Ishikawa (cell line): ENCODE measurements around the gene OR9Q2.

Experiments used
- CREB1 ChIP-seq: IDR thresholded peaks from 2 replicates; pipeline ENCODE4 v1.6.1; 2012; ENCODE audit warnings: low read depth
- EP300 ChIP-seq: IDR thresholded peaks from 2 replicates; pipeline ENCODE4 v1.6.1; 2012; ENCODE audit warnings: borderline replicate concordance
- MAX ChIP-seq: IDR thresholded peaks from 2 replicates; pipeline ENCODE4 v1.6.1; 2012
- NFIC ChIP-seq: IDR thresholded peaks from 2 replicates; pipeline ENCODE4 v1.6.1; 2012
- RAD21 ChIP-seq: IDR thresholded peaks from 2 replicates; pipeline ENCODE4 v1.6.1; 2012; ENCODE audit warnings: low read depth
- TAF1 ChIP-seq: IDR thresholded peaks from 2 replicates; pipeline ENCODE4 v1.6.1; 2012; ENCODE audit warnings: low read depth, mild to moderate bottlenecking
- TCF12 ChIP-seq: IDR thresholded peaks from 2 replicates; pipeline ENCODE4 v1.6.1; 2012; ENCODE audit warnings: low read depth
- YY1 ChIP-seq: IDR thresholded peaks from 2 replicates; pipeline ENCODE4 v1.6.1; 2012; ENCODE audit warnings: low read depth
- ZBTB7A ChIP-seq: IDR thresholded peaks from 2 replicates; pipeline ENCODE4 v1.6.1; 2012; ENCODE audit warnings: low read depth

- TF ChIP-seq RAD21 (no peak), EP300 (no peak), CREB1 (no peak), MAX (no peak), TCF12 (no peak), TAF1 (no peak), NFIC (no peak), YY1 (no peak), ZBTB7A (no peak)
These were observed 46.1 kb upstream of the OR9Q2 start for GRCh38 chr11:58142761-58143160.
